C4-2B (cell line): ENCODE data around the gene CCNY.
A peak's percentile ranks its signal among the peaks of the same experiment; 100 is the strongest.

ENCODE experiments used
- H3K27ac ChIP-seq: fragments of 450-650 bp; 2 replicates; pipeline ENCODE4 v1.5.1; 2017
- CTCF ChIP-seq: fragments of 450-650 bp; conservative IDR thresholded peaks from 2 replicates; pipeline ENCODE4 v1.5.1; 2017; ENCODE audit warnings: mild to moderate bottlenecking
- ZFX ChIP-seq: fragments of 450-650 bp; IDR thresholded peaks from 2 replicates; pipeline ENCODE4 v1.6.1; 2017

CCNY gene

GRCh38 chr10:35467186-35467585 is 130.9 kb downstream of the CCNY start:
- TF ChIP-seq ZFX (no peak), CTCF (no peak)
- H3K27ac ChIP-seq, result no peak overlapping the region

- no peak for TF ChIP-seq ZFX
- TF ChIP-seq CTCF, result no peak
- no peak overlapping the region for H3K27ac ChIP-seq
Measured at GRCh38 chr10:35470248-35470924, 134.1 kb downstream of the CCNY start.

- H3K27ac ChIP-seq, result no peak overlapping the region
- TF ChIP-seq CTCF, result no peak
- TF ChIP-seq ZFX, result no peak
Measured at GRCh38 chr10:35470925-35471315, 134.6 kb downstream of the CCNY start.

GRCh38 chr10:35471435-35471834 is 135.1 kb downstream of the CCNY start:
- H3K27ac ChIP-seq, result no peak overlapping the region
- TF ChIP-seq CTCF, result no peak
- TF ChIP-seq ZFX, result no peak

- no peak for TF ChIP-seq ZFX
- 0 out of 2 replicates have a peak, but pooled peaks have one; percentile 4 for TF ChIP-seq CTCF
- no peak overlapping the region for H3K27ac ChIP-seq
Measured at GRCh38 chr10:35480142-35480541, 143.8 kb downstream of the CCNY start.

GRCh38 chr10:35481413-35481812 is 145.1 kb downstream of the CCNY start:
- TF ChIP-seq ZFX (no peak), CTCF (no peak)
- H3K27ac ChIP-seq, result no peak overlapping the region

GRCh38 chr10:35486297-35486990 is 150.1 kb downstream of the CCNY start:
- TF ChIP-seq ZFX, result no peak
- no peak for TF ChIP-seq CTCF
- no peak overlapping the region for H3K27ac ChIP-seq
